NCI-H2171 (cell line): ENCODE data around the gene HEBP1.

Experiments
- DNase-seq: peaks from one replicate; lab custom pipeline; 2025; lab: John Stamatoyannopoulos, UW

Gene HEBP1

DNA sequence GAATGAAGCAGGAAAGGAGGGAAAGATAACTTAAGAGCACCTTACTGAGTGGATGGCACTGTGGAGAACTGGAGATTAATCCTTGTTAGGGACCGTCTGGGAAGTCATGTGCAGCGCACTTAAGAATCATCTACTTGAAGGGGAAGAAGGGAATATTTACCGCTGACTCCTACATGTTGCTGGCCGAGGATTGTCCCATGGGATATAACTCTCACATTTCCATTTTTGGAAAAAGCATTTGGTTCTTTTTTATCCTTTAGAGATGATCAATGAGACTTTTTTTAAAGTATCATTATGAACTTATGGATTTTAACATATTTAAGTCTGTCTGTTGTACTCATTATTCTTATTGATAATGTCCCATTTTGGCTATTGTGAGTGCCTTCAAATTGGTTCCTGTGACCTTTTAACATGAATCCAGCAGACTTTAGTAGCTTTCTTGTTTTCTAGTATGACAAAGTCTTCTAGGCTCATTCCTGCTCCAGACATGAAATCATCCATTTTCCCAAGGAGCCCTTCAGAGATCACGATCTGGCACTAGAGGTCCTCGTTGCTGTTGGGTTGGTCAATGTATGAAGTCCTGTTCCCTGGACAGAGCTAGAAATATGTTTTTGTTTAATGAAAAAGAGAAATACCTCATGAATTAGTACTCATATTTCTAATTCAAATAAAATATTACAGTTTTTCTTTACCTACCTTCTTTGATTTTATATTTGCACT is 23.9 kb upstream of the HEBP1 start:
- no peak for DNase-seq

DNA sequence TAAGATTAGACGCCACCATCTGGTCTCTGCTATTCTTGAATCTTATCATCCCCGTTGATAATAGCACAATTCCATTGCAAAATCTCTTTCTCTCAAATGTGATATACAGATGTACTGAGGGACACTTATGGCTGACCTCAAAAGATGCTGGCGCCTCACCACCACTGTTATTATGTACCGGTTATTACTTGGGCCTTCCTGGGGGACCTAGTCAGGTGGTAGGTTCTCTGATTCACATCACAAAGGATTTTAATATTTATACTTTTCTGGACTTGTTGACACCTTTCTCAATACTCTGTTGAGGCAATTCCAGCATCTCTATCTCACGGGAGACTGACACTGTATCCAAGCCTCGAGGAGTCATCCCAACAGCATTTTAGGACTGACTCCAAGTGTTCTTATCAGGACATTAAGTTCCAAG is 22.8 kb upstream of the HEBP1 start:
- DNase-seq: no peak

DNA sequence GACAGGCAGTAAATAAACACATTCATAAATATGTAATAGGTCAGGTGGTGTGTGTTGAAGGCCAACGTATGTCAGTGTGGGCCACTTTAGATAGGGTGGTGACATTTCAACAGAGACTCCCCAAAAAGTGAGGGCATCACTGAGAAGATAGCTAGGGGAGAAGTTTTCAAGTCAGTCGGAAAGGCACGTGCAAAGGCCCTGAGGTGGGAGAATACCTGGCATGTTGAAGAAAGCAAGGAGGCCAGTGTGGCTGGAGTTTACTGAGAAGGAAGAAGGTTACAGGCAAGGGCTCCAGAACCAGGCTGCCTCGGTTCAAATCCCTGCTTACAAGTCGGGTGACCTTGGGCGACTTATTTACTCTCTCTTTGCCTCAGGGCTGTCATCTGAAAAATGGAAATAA is 11.0 kb upstream of the HEBP1 start:
- no peak for DNase-seq

DNA sequence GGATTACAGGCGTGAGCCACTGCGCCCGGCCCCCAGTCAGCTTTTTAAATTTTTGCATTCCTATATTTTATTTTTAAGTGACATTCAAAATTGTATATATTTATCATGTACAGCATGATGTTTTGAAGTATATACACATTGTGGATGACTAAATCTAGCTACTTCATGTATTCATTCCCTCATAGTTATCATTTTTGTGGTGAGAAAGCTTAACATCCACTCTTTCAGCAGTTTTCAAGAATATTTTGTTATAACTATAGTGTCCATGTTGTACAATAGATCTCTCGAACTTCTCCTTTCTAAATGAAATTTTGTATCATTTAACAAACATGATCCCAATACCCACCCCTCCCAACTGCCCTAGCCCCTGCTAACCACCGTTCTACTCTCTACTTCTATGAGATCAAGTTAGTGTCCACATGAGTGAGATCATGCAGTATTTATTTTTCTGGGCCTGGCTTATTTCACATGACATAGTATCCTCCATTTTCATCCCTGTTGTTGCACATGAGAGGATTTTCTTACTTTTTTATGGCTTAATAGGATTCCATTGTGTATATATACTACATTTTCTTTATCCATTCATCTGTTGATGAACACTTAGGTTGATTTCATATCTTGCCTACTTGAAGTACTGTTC is 8.8 kb upstream of the HEBP1 start:
- DNase-seq: no peak

DNA sequence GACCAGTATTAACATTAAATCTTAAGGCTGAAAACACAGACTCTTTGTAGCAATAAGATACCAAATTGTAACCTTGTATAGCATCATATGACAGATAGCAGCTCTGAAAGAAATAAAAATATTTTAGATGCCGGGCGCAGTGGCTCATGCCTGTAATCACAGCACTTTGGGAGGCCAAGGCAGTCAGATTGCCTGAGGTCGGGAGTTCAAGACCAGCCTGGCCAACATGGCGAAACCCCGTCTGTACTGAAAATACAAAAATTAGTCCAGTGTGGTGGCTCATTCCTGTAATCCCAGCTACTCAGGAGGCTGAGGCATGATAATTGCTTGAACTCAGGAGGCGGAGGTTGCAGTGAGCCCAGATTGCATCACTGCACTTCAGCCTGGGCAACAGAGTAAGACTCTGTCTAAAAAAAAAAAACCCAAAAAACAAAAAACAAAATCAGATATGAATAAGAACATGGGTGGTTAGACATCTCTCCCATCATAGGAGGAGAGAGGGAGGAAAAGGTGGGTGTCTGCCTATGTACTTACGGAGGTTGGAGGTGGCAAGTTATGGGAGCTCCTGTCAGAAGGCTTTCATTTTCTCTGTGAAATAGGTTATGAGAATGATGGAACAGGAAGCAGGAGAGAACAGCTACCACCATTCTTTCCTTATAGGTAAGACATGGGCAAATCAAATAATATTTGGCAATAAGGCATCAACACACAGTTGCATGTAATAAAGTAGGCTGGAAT is 7.6 kb upstream of the HEBP1 start:
- DNase-seq: no peak

DNA sequence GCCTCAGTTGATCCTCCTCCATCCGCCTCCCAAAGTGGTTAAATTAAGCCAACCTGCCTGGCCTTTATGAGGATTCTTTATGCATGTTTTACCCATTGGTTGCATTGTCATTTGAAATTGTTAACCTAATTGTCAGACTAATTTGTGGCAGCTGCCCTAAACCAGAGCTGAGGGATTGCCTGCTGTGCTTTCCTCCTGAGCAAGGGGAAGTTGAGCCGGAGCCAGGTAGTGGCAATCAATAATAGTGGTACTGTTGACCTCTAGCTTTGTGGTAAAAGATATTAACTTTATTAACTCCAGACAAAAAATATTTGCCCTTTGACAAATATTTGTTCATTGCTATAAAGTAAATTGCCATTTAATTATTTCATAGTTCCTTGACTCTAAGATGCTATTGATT is 5.6 kb upstream of the HEBP1 start:
- DNase-seq: no peak

DNA sequence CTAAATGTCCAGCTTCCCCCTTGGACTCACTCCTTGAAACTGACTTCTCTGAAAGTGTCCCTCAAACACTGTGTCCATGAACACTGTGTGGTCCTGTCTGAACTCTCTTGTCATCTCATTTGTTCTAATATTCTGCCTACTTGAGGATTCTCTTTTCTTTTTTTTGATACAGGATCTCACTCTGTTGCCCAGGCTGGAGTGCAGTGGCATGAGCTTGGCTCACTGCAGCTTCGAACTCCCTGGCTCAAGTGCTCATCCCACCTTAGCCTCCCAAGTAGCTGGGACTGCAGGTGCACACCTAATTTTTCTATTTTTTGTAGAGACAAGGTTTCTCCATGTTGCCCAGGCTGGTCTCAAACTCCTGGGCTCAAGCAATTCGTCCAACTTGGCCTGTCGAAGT is 4.9 kb upstream of the HEBP1 start:
- DNase-seq: no peak

DNA sequence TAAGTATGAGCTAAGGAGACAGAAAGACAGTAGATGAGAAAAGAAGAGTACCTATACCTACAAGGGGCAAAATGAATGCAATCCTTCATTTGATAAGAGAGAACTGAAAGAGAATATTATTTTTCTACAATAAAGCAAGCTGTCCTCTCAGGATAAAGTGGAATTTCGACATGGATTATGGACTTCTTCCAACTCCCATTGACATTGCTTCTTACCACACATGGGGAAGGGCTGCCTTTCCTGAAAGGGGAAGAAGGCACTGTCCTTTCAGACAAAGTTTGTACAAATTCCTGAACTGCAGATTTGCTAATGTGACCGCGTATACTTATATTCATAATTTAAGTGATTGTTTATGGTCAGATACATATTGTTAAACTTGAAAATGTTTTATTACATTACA is 4.3 kb upstream of the HEBP1 start:
- no peak for DNase-seq

DNA sequence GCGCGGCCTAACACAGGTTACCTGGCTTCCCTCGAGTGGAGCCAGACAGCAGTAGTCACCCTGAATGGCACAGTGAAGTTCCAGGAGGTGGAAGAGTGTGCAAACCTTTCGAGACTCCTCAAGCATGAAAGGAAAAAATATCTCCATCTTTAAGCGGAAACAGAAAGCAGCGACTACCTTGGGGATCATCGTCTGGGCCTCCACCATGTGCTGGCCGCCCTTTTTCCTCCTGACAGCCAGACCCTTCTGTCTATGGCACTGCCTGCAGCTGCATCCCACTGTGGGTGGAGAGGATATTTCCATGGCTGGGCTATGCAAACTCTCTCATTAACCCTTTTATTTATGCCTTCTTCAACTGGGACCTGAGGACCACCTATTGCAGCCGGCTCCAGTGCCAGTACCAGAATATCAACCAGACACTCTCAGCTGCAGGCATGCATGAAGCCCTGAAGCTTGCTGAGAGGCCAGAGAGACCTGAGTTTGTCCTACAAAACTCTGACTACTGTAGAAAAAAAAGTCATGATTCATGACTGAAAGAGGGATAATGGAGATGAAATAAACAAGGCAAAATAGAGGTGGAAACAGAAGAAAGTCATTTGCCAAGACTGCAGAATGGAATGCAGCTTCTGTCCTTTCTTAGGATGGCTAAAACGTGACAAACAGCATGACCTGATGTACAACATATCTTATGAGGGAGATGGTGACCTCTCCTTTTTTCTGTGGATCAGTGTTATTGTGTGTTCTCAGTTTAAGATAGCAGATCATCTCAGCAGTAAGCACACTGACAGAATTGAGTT is 2.4 kb upstream of the HEBP1 start:
- DNase-seq: no peak

DNA sequence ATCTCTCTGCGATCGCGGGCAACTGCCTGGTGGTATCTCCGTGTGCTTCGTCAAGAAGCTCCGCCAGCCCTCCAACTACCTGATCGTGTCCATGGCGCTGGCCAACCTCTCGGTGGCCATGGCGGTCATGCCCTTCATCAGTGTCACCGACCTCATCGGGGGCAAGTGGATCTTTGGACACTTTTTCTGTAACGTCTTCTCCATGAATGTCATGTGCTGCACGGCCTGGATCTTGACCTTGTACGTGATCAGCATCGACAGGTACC is 1.6 kb upstream of the HEBP1 start:
- DNase-seq: no peak

DNA sequence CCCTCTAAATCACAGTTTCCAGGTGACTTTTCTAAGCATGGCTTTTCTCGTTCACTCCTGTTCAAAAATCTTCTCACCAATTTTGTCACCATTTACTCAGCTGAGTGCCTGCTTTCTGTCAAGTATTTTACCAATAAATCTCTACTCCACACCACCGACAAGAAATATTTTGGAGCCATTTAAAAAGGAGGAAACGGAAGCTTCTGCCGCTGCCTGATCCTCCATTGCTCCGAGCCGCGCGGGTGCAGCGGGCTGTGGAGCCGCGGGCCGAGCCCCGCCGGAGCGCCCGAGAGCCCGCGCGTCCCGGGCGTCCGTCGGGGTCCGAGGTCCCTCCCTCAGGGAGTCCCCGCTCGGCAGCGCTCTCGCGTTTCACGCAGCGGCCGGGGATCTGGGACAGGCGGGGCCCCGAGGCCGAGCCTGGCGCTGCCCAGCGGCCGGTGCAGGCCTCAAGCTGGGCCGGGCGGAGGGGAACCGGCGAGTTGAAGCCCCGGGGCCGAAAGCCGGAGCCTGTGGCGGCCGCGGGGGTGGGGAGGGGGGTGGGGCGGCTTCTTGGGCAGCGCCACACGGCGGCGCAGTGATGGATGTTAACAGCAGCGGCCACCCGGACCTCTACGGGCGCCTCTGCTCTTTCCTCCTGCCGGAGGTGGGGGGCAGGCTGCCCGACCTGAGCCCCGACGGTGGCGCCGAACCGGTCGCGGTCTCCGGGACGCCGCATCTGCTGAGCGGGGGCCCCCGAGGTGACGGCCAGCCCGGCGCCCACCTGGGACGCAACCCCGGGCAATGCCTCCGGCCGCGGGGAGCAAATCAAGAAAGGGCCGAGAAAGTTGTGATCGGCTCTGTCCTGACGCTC is 1.1 kb upstream of the HEBP1 start:
- no peak for DNase-seq

DNA sequence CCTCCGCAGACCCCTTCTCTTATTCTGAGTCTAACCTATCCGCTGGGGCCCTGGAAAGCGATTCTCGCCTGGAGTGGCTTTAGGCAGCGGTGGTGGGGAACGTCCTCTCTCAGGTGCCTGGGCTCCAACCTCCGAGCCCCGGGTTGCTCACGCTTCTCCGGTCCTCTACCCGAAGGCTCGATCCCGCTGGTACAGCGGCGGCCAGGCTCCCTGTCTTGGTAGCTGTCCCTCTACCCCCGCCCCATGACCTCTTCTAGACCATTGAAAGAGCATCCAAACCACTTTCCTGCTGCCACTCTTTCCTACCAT is 505 bp upstream of the HEBP1 start:
- DNase-seq: no peak

DNA sequence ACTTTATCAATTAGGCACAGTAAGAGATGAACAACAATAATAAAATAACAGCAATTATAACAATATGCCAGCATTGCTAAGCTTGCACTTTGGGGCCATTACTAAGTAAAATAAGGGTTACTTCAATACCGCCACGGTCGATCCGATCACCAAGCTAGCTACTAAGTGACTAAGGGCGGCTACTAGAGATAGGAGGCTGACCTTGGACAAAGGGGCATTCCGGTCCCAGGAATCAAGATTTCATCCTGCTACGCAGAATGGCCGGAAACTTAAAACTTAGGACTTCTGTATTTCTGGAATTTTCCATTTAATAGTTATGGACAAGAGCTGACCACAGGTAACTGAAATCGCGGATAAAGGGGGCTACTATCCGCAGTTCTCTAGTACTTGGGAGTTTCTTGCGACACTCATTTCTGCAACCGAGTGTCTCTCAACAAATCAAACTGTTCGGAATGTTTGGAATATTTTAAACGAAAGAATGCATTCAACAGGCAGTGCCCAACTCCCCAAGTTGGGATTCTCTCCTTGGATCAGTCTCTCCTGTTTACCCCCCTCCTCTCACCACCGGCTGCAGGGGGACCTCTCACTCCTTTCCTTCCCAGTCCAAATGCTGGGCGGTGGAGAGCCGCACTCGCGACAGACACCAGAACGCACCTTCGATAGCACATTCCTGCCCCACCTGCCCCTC is 650 bp downstream of the HEBP1 start:
- no peak for DNase-seq

DNA sequence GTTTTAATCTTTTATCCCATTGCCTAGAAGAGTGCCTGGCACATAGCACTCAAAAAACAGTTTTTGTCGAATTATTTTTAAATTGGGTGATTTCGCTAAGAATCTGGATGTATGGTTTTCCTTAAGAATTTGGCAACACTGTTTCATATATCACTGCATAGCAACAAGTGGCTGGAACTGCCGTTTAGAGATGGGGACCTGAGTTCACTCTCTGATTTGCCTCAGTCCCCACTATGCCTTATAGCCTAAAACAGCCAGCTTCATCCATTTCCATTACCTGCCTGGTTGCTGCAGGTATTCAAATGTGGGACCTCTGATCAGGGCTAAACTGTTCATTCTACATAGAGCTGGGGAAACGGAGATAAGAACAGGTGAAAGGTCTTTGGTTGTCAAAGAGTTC is 1.8 kb downstream of the HEBP1 start:
- no peak for DNase-seq

DNA sequence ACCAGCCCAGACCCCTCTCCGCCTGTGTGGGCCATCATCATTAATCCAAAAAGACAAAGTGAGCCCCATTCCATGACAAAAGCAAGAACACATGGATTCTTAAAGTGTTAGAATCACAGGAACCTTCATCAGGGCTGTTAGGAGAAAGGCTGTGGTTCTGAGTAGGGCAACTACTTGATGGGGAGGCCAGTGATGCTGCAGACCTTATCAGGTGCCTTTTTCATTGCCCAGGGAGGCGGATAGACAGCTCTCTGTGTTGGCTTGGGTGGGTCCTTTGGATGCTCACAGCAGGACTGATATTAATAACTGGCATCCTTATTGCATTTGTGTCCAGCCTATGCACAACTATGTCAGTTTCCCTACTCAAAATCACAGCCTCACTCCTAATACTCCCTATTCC is 2.3 kb downstream of the HEBP1 start:
- DNase-seq: no peak

DNA sequence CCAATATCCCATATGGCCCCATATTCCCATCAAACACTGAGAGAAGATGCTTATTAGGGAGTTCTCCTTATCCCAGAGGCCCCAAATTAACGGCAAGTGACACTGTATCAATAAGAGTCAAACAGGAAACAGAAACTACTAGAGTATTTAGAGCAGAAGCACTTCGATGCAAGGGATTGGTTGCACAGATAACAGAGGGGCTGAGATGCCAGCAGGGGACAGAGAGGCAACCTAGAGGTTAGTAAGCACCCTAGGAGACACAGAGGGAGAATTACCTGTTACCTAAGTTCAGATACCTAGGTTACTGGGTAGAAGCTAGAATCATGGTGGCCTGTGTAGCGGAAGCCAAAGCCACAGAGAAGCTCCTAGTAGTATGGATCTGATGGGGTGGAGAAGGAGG is 2.9 kb downstream of the HEBP1 start:
- DNase-seq: no peak

DNA sequence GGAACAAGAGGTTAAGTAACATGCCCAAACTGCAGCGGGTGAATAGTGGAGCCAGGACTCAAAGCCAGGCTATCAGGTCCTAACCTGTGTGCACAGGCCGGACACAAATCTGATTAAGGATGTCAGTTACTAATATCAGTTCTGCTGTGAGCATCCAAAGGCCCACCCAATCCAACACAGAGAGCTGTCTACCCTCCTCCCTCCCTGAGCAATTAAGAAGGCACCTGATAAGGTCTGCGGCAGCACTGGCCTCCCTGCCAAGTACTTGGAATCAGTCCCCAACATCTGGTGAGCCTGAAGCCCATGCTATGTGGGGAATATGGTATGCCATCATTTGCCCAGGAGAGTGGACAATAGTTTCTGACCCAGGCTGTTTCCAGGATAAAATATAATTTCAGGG is 3.9 kb downstream of the HEBP1 start:
- no peak for DNase-seq

DNA sequence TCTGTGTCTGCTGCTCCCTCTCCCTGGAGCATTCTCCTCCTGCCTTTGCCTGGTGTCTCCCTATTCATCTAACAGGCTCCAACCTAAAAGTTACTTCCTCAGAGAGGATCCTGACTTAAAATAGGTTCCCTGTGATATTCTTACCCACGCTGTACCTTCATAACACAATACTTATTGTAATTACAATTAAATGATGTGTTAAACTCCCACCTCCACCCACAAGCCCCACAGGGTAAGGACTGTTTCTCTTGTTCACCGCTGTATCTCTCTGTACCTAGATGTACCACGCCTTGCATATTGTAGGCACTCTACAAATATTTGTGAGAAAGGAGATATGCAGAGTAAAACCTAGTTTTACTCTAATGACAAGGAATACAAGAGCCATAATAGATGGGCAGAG is 5.0 kb downstream of the HEBP1 start:
- DNase-seq: no peak

DNA sequence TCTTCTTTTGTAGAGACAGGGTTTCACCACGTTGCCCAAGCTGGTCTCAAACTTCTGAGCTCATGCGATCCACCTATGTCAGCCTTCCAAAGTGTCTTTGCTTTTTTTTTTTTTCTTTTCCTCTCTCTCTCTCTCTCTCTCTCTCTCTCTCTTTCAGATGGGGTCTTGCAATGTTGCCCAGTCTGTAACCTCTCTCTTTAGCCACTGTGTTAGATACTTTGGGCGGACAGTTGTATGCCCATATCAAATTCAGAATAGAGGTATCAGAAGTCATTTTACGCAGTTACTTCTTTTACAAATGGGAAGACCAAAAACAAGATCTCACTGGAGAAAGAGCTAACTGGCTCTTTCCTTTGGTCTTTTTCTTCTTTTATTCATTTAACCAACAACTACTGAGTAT is 6.7 kb downstream of the HEBP1 start:
- DNase-seq: no peak

DNA sequence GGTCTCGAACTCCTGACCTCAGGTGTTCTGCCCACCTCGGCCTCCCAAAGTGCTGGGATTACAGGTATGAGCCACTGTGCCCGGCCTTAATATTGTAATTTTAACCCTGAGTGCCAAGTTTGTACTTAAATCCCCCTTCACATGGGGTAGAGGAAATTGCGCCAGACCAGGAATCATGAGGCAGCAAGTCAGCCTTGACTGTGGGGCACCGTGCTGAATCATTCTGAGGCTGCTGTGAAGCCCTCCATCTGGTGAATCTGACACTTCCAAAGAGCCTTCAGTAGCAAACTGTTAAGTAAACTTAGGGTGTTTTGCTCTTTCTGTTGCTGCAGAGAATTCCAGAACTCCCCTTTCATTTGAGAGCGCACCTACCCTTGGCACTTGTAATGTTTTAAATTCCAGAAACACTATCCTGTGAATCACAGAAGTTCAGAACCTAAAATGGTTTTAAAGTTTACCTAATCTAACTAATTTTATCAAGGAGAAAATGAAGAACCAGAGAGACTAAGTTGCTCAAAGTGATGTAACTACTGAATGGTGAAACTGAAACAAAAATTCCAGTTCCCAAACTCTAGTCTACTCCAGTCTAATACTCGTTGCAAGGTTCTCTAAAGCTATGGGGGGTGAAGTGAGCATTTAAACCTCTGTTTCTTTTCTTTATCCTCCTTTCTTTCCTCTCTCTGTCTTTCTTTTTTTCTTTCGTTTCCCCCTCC is 7.5 kb downstream of the HEBP1 start:
- no peak for DNase-seq
